Erythroblast (primary cell): ENCODE measurements around the gene ELOVL2.

ENCODE experiments used
- GATA1 ChIP-seq: IDR thresholded peaks from 2 replicates; pipeline ENCODE4 v1.6.1; 2011; ENCODE audit warnings: low read depth, mild to moderate bottlenecking, control low read depth, low read length, moderate library complexity
- POLR2A ChIP-seq: IDR thresholded peaks from 2 replicates; pipeline ENCODE4 v1.6.1; 2011; ENCODE audit warnings: mild to moderate bottlenecking, low read length

DNA sequence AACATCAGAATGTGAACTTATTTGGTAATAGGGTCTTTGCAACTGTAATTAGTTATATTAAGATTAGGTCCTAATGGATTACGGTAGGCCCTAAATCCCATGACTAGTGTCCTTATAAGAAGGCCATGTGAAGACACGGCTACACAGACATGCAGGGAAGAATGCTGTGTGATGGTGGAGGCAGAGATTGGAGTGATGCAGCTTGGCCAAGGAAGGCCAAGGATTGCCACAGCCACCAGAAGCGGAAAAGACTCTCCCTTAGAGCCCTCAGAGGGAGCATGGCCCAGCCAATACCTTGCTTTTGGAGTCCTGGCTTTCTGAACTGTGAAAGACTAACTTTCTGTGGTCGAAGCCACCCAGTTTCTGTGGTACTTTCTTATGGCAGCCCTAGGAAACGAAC lies 39.9 kb upstream of the ELOVL2 start:
- TF ChIP-seq POLR2A (no peak), GATA1 (no peak)
